K562 (cell line): ENCODE measurements around the gene DPAGT1. TPM values are rescaled to one million over a fixed set of nuclear protein-coding genes. Genes with fewer than 3 reads are reported as not detected.

Experiments
- ASH1L ChIP-seq: fragments of 450-650 bp; IDR thresholded peaks from 2 replicates; pipeline ENCODE4 v1.6.1; 2018; ENCODE audit warnings: borderline replicate concordance, mild to moderate bottlenecking, low read depth; ENCODE audit not compliant: partially characterized antibody
- ATF7 ChIP-seq: fragments of 450-650 bp; IDR thresholded peaks from 2 replicates; pipeline ENCODE4 v1.7.1; 2014; ENCODE audit warnings: mild to moderate bottlenecking, moderate library complexity
- MAZ ChIP-seq, 2 experiments: fragments of 450-650 bp in 1 of 2; sonication (generic) in 1 of 2; formaldehyde crosslinking; IDR thresholded peaks in 1 of 2; conservative IDR thresholded peaks in 1 of 2; 2 replicates each; pipeline versions ENCODE4 v1.4.0 to v1.5.0; 2020; ENCODE audit warnings: mild to moderate bottlenecking in 1 of 2, missing genetic modification reagents in 1 of 2
- MED1 ChIP-seq: sonication (generic); formaldehyde crosslinking; IDR thresholded peaks from 2 replicates; pipeline ENCODE4 v1.8.1; 2023; ENCODE audit warnings: missing genetic modification reagents, borderline replicate concordance
- NR2C2 ChIP-seq, 2 experiments: fragments of 200-800 bp in 1 of 2; sonication (Bioruptor generic) in 1 of 2; sonication (generic) in 1 of 2; formaldehyde crosslinking in 1 of 2; IDR thresholded peaks; 2 replicates each; pipeline versions ENCODE4 v1.6.1 to v1.8.0; 2016 to 2022; ENCODE audit warnings: mild to moderate bottlenecking in 1 of 2, missing compliant biosample characterization in 1 of 2, missing genetic modification characterization in 1 of 2, missing genetic modification reagents in 1 of 2
- POLR2G ChIP-seq: fragments of 200-400 bp; formaldehyde crosslinking; IDR thresholded peaks from 2 replicates; pipeline ENCODE4 v1.6.1; 2017; ENCODE audit warnings: low read depth, mild to moderate bottlenecking, antibody characterized with exemption, low read length, moderate library complexity
- TAF7 ChIP-seq: fragments of 450-650 bp; IDR thresholded peaks from 2 replicates; pipeline ENCODE4 v1.6.1; 2016; ENCODE audit warnings: missing genetic modification characterization, missing compliant biosample characterization
- TEAD4 ChIP-seq, 2 experiments: sonication (generic) in 1 of 2; formaldehyde crosslinking in 1 of 2; IDR thresholded peaks; 2 replicates each; pipeline versions ENCODE4 v1.6.1 to v1.8.0; 2012 to 2022; ENCODE audit warnings: borderline replicate concordance in 1 of 2, inconsistent platforms in 1 of 2, low read length in 1 of 2, mild to moderate bottlenecking in 1 of 2, missing genetic modification reagents in 1 of 2
- TFAM ChIP-seq: fragments of 250-450 bp; sonication (Bioruptor Pico); conservative IDR thresholded peaks from 2 replicates; pipeline ENCODE4 v1.5.0; 2021; ENCODE audit warnings: mild to moderate bottlenecking, moderate library complexity
- ZBED1 ChIP-seq: IDR thresholded peaks from 2 replicates; pipeline ENCODE4 v1.6.1; 2014
- ZNF140 ChIP-seq: fragments of 250-450 bp; sonication (Bioruptor Pico); IDR thresholded peaks from 2 replicates; pipeline ENCODE4 v1.8.0; 2021; ENCODE audit warnings: moderate library complexity, mild to moderate bottlenecking, inconsistent platforms
- ZNF766 ChIP-seq: fragments of 200-800 bp; sonication (Bioruptor generic); conservative IDR thresholded peaks from 2 replicates; pipeline ENCODE4 v1.6.1; 2016; ENCODE audit warnings: missing genetic modification characterization, missing compliant biosample characterization
- polyA plus RNA-seq, 8 experiments: library from polyadenylated mRNA; depleted of rRNA in 4 of 8; stranded (reverse) in 5 of 8; unstranded in 3 of 8; fragments of >200 nt; fragmentation: Nextera tagmentation in 2 of 8; fragmentation: Illumina TruSeq in 1 of 8; extraction: Ambion mirVana in 2 of 8; extraction: Trizol in 1 of 8; gene quantifications; 2 replicates each; pipeline versions ENCODE4 v1.2.1 to v1.2.3, GENCODE V29; 2011 to 2014; ENCODE audit warnings: inconsistent platforms in 1 of 8, missing spikeins in 1 of 8
- total RNA-seq, 7 experiments: library from RNA; depleted of rRNA in 6 of 7; stranded (reverse); fragments of >200 nt in 6 of 7; fragmentation: Illumina TruSeq in 2 of 7; extraction: Trizol in 2 of 7; gene quantifications; 2 replicates each; pipeline versions ENCODE4 v1.2.1 to v1.2.3, GENCODE V29; 2011 to 2021; ENCODE audit warnings: low replicate concordance in 1 of 7
- TF ChIP-seq, protein P1 (sequence below): fragments of 250-450 bp; sonication (Bioruptor Pico); IDR thresholded peaks from 2 replicates; pipeline ENCODE4 v1.4.0; 2020
- TF ChIP-seq, protein P2 (sequence below): fragments of 250-450 bp; sonication (Bioruptor Pico); IDR thresholded peaks from 2 replicates; pipeline ENCODE4 v1.8.0; 2021; ENCODE audit warnings: borderline replicate concordance, mild to moderate bottlenecking, moderate library complexity; ENCODE audit not compliant: poor library complexity, severe bottlenecking
- TF ChIP-seq, protein P3 (sequence below): sonication (generic); formaldehyde crosslinking; IDR thresholded peaks from 2 replicates; pipeline ENCODE4 v1.8.1; 2022; ENCODE audit warnings: missing genetic modification reagents
- TF ChIP-seq, protein P4 (sequence below), 2 experiments: fragments of 450-650 bp in 1 of 2; sonication (generic) in 1 of 2; formaldehyde crosslinking; conservative IDR thresholded peaks; 2 replicates each; pipeline versions ENCODE4 v1.4.0 to v1.8.1; 2020 to 2022; ENCODE audit warnings: mild to moderate bottlenecking in 1 of 2, missing genetic modification reagents in 1 of 2

Gene DPAGT1
- total and polyA plus RNA-seq, 9 of the 15 experiments (the other 6 are each of a cell fraction or from before 2014, with no cell fraction given) = 29.9 to 135 (median 85.0) TPM

DNA sequence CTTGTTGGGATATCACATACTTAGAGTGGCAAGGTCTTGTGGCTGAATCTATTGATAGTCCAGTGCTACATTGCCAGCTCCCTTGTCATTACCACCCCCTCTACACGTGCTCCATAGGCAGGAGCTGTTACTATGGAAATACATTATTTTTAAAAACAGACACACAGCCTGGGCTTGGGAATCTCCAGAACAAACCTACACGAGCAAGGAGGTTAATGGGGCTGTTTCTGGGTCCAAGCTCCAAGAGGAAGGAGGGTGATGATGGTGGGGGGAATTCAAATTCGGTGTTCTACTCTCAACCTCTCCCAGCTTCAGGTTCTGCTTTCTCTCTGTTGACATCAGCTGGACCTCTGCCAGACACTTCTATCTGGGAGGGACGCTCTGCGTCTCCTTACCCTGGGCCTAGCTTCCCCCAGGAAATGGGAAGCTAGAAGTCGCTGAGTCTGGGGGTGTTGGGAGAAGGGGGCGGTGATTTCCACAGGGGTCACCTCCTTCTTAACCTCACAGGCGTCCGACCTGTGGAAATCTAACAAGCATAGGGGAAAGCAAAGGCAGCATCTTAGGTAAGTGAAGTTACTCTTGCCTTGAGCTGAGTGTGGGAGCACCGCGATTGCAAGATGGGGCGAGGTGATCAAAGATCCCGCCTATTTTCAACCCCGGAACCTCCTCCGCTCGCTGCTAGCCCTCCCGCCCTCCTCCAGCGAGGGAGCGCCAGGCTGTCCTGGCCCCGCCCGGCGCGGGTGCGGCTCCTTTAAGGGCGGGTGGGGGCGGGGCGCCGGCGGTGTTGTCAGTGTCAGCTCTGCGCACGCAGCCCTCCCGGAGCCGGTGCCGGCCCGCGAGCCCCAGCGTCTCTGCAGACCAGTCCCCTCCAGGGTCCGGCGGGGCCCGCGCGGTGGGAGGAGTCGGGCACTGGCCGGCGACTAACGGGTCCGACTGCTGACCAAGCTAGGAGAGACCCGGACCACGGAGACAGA, 5.2 kb upstream of the DPAGT1 start, which contains the start of gene C2CD2L (continued):
- TF ChIP-seq, protein P1, sequence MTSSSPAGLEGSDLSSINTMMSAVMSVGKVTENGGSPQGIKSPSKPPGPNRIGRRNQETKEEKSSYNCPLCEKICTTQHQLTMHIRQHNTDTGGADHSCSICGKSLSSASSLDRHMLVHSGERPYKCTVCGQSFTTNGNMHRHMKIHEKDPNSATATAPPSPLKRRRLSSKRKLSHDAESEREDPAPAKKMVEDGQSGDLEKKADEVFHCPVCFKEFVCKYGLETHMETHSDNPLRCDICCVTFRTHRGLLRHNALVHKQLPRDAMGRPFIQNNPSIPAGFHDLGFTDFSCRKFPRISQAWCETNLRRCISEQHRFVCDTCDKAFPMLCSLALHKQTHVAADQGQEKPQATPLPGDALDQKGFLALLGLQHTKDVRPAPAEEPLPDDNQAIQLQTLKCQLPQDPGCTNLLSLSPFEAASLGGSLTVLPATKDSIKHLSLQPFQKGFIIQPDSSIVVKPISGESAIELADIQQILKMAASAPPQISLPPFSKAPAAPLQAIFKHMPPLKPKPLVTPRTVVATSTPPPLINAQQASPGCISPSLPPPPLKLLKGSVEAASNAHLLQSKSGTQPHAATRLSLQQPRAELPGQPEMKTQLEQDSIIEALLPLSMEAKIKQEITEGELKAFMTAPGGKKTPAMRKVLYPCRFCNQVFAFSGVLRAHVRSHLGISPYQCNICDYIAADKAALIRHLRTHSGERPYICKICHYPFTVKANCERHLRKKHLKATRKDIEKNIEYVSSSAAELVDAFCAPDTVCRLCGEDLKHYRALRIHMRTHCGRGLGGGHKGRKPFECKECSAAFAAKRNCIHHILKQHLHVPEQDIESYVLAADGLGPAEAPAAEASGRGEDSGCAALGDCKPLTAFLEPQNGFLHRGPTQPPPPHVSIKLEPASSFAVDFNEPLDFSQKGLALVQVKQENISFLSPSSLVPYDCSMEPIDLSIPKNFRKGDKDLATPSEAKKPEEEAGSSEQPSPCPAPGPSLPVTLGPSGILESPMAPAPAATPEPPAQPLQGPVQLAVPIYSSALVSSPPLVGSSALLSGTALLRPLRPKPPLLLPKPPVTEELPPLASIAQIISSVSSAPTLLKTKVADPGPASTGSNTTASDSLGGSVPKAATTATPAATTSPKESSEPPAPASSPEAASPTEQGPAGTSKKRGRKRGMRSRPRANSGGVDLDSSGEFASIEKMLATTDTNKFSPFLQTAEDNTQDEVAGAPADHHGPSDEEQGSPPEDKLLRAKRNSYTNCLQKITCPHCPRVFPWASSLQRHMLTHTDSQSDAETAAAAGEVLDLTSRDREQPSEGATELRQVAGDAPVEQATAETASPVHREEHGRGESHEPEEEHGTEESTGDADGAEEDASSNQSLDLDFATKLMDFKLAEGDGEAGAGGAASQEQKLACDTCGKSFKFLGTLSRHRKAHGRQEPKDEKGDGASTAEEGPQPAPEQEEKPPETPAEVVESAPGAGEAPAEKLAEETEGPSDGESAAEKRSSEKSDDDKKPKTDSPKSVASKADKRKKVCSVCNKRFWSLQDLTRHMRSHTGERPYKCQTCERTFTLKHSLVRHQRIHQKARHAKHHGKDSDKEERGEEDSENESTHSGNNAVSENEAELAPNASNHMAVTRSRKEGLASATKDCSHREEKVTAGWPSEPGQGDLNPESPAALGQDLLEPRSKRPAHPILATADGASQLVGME = no peak
- TF ChIP-seq POLR2G (peak; percentile 80), ZNF766 (CRISPR knock-in tag) (peak; percentile 93), MAZ (CRISPR knock-in tag; conservative IDR thresholded peaks at IDR 0.05 in 1 of 2, IDR thresholded peaks at IDR 0.05 in 1 of 2) (peak; percentile 86 to 99), TAF7 (tag) (no peak), ZBED1 (no peak), MED1 (CRISPR knock-in tag) (no peak), ASH1L (no peak), NR2C2 (CRISPR knock-in tag; IDR thresholded peaks at IDR 0.05) (no peak), NR2C2 (tag; IDR thresholded peaks at IDR 0.05) (peak; percentile 64; the same call in 1 of the 2 replicates), ATF7 (peak; percentile 84), TEAD4 (IDR thresholded peaks at IDR 0.05; ENCODE audit: low read length) (peak; percentile 55; the same call in 1 of the 2 replicates), TEAD4 (CRISPR knock-in tag; IDR thresholded peaks at IDR 0.05; ENCODE audit: borderline replicate concordance) (no peak), ZNF140 (CRISPR knock-in tag) (no peak), TFAM (CRISPR knock-in tag) (no peak)
- TF ChIP-seq, protein P2, sequence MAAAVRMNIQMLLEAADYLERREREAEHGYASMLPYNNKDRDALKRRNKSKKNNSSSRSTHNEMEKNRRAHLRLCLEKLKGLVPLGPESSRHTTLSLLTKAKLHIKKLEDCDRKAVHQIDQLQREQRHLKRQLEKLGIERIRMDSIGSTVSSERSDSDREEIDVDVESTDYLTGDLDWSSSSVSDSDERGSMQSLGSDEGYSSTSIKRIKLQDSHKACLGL = no peak
- TF ChIP-seq, protein P3, sequence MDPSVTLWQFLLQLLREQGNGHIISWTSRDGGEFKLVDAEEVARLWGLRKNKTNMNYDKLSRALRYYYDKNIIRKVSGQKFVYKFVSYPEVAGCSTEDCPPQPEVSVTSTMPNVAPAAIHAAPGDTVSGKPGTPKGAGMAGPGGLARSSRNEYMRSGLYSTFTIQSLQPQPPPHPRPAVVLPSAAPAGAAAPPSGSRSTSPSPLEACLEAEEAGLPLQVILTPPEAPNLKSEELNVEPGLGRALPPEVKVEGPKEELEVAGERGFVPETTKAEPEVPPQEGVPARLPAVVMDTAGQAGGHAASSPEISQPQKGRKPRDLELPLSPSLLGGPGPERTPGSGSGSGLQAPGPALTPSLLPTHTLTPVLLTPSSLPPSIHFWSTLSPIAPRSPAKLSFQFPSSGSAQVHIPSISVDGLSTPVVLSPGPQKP (CRISPR knock-in tag) = no peak
- TF ChIP-seq, protein P4, sequence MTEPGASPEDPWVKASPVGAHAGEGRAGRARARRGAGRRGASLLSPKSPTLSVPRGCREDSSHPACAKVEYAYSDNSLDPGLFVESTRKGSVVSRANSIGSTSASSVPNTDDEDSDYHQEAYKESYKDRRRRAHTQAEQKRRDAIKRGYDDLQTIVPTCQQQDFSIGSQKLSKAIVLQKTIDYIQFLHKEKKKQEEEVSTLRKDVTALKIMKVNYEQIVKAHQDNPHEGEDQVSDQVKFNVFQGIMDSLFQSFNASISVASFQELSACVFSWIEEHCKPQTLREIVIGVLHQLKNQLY (CRISPR knock-in tag; conservative IDR thresholded peaks at IDR 0.05) = no peak
